Heart left ventricle (tissue), 16 donors: ENCODE data around the gene C9orf78. TPM values are rescaled to one million over a fixed set of nuclear protein-coding genes. Genes with fewer than 3 reads are reported as not detected.

Experiments
- ATAC-seq, 4 donors: fragments of 200-7000 bp; cut with Tn5 transposase; one replicate each; pipeline ENCODE4 v1.9.1; 2020 to 2022; ENCODE audit warnings: moderate library complexity in 4 of 4, mild to moderate bottlenecking in 3 of 4, moderate number of reproducible peaks in 1 of 4
- DNase-seq, 5 donors: peaks; one replicate each; pipeline ENCODE4 v3.0.0-alpha.2; 2020
- H3K27ac ChIP-seq, 12 donors: fragments of 200-600 bp; sonication (generic) in 4 of 12; one replicate each; pipeline versions ENCODE4 v1.5.0 to v1.8.0; 2016 to 2022; ENCODE audit warnings: mild to moderate bottlenecking in 2 of 12
- H3K27me3 ChIP-seq, 9 donors: fragments of 200-600 bp; sonication (generic) in 2 of 9; one replicate each; pipeline versions ENCODE4 v1.5.1 to v1.8.0; 2016 to 2022; ENCODE audit warnings: mild to moderate bottlenecking in 3 of 9
- H3K36me3 ChIP-seq, 9 donors: fragments of 200-600 bp; sonication (generic) in 2 of 9; one replicate each; pipeline versions ENCODE4 v1.5.0 to v1.8.0; 2018 to 2022; ENCODE audit warnings: mild to moderate bottlenecking in 2 of 9
- H3K4me1 ChIP-seq, 12 donors: fragments of 200-600 bp; sonication (generic) in 4 of 12; one replicate each; pipeline versions ENCODE4 v1.5.0 to v1.8.0; 2016 to 2022; ENCODE audit warnings: mild to moderate bottlenecking in 3 of 12
- H3K4me3 ChIP-seq, 12 donors: fragments of 200-600 bp; sonication (generic) in 4 of 12; one replicate each; pipeline versions ENCODE4 v1.5.0 to v1.8.0; 2017 to 2022; ENCODE audit warnings: mild to moderate bottlenecking in 9 of 12, moderate library complexity in 4 of 12
- H3K9me3 ChIP-seq, 12 donors: fragments of 200-600 bp; sonication (generic) in 4 of 12; one replicate each; pipeline versions ENCODE4 v1.5.0 to v1.8.0; 2016 to 2022; ENCODE audit warnings: mild to moderate bottlenecking in 1 of 12
- POLR2A ChIP-seq, 2 donors: fragments of 450-650 bp; IDR thresholded peaks; one replicate each; pipeline ENCODE4 v1.6.1; 2017; ENCODE audit warnings: antibody characterized with exemption in 2 of 2, mild to moderate bottlenecking in 2 of 2, moderate library complexity in 2 of 2
- WGBS, 4 donors: extraction: QIAGEN DNeasy Blood & Tissue Kit in 2 of 4; methylation state at CpG; one replicate each; pipeline versions ENCODE4 v1.1.5 to v1.1.7; 2013 to 2018; 5-methylcytosine and 5-hydroxymethylcytosine counted together
- intact Hi-C, 10 donors: fragments of 100-400 bp; cut with DNase I; formaldehyde crosslinking; loops; one replicate each; pipeline versions ENCODE4 v1.11.1 to v1.14.2; 2022
- polyA plus RNA-seq, 2 donors: library from polyadenylated mRNA; stranded (reverse); fragments of 200-250 nt; gene quantifications; one replicate each; pipeline ENCODE4 v1.2.3, GENCODE V29; 2013
- total RNA-seq, 9 donors: library from RNA; depleted of rRNA in 2 of 9; stranded (reverse); fragments of >200 nt in 2 of 9; fragmentation: NEBNext Ultra II Directional in 3 of 9; extraction: Animal tissue kit (Norgen Biotek cat#: 25700) in 3 of 9; gene quantifications; one replicate each; pipeline versions ENCODE4 v1.1.0 to v1.2.4, GENCODE V29; 2016 to 2023
- TF ChIP-seq, protein P1 (sequence below), 12 donors: fragments of 200-600 bp; sonication (generic) in 4 of 12; IDR thresholded peaks; one replicate each; pipeline versions ENCODE4 v1.5.0 to v1.8.0; 2018 to 2022; ENCODE audit warnings: antibody characterized with exemption in 12 of 12, mild to moderate bottlenecking in 5 of 12
- donor health status: ischemic (EF 13 %, LVEDD 7.1; RV severe dilation, severe dysfunction).
- donor health status: healthy with polysubstance abuse.
- donor health status: DM: no; HTN: yes; CAD: no.
- donor health status: DM: no; HTN: no; CAD: no.
- donor health status: ischemic (EF 25% LVEDD 6.9; RV normal size, moderate dysfunction).
- donor health status: ischemic (EF 25% LVEDD 5.7; RV mildly dilated, moderate dysfunction).
- donor health status: healthy.
- donor health status: DM: yes; HTN: yes; CAD: no.
- donor health status: ischemic (EF 35%, LVEDD 5.7; RV mildly dilated, moderate dysfunction).
- donor health status: nonischemic (EF 11% LVEDD 7.7; RV severe dilation, severe dysfunction).
- donor health status: DM: yes; HTN: yes; CAD: no.
- donor health status: PGD.
- donor health status: ischemic (EF 29% LVEDD 5.4; RV normal size, mild dysfunction).
- donor health status: nonischemic (EF 23%, LVEDD 6.1; RV moderate dilation, normal function).

The C9orf78 gene
- total and polyA plus RNA-seq, 11 donors = 28.4 to 69.2 (median 33.2) TPM

GRCh38 chr9:129858167-129858962 lies 23.3 kb upstream of the C9orf78 start:
- TF ChIP-seq, protein P1, sequence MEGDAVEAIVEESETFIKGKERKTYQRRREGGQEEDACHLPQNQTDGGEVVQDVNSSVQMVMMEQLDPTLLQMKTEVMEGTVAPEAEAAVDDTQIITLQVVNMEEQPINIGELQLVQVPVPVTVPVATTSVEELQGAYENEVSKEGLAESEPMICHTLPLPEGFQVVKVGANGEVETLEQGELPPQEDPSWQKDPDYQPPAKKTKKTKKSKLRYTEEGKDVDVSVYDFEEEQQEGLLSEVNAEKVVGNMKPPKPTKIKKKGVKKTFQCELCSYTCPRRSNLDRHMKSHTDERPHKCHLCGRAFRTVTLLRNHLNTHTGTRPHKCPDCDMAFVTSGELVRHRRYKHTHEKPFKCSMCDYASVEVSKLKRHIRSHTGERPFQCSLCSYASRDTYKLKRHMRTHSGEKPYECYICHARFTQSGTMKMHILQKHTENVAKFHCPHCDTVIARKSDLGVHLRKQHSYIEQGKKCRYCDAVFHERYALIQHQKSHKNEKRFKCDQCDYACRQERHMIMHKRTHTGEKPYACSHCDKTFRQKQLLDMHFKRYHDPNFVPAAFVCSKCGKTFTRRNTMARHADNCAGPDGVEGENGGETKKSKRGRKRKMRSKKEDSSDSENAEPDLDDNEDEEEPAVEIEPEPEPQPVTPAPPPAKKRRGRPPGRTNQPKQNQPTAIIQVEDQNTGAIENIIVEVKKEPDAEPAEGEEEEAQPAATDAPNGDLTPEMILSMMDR (IDR thresholded peaks at IDR 0.05) = no peak
- TF ChIP-seq POLR2A (IDR thresholded peaks at IDR 0.05) = no peak
- no peak overlapping the region for H3K27ac ChIP-seq

GRCh38 chr9:129857207-129857606 lies 22.1 kb upstream of the C9orf78 start:
- Histone ChIP-seq H3K36me3 (peaks cover 0 to 91% (median 82%) of the 10 kb centered on the region in 9 donors), H3K27me3 (no peaks in the 10 kb centered on the region), H3K4me1 (no peaks in the 10 kb centered on the region), H3K4me3 (no peak overlapping the region), H3K27ac (no peak overlapping the region), H3K9me3 (no peaks in the 10 kb centered on the region)
- WGBS, 4 donors = 90 to 94% (median 90%) methylated on average over 7 of the region's 7 CpGs
- no peak for DNase-seq
- no peak for ATAC-seq
- TF ChIP-seq POLR2A (IDR thresholded peaks at IDR 0.05) = no peak
- TF ChIP-seq, protein P1 (IDR thresholded peaks at IDR 0.05) = no peak
- intact Hi-C loops = no loop called here

More at GRCh38 chr9:129858167-129858962, 23.3 kb upstream of the C9orf78 start:
- Histone ChIP-seq H3K27me3 (no peaks in the 10 kb centered on the region), H3K4me3 (no peak overlapping the region), H3K4me1 (peaks cover 0 to 10% (median 0%) of the 10 kb centered on the region in 12 donors), H3K36me3 (peaks cover 0 to 90% (median 80%) of the 10 kb centered on the region in 9 donors), H3K9me3 (no peaks in the 10 kb centered on the region)
- intact Hi-C loops = no loop called here
- no peak for DNase-seq
- ATAC-seq = no peak
- WGBS, 4 donors = 82 to 95% (median 90%) methylated on average over 10 to 11 of the region's 11 CpGs

DNA sequence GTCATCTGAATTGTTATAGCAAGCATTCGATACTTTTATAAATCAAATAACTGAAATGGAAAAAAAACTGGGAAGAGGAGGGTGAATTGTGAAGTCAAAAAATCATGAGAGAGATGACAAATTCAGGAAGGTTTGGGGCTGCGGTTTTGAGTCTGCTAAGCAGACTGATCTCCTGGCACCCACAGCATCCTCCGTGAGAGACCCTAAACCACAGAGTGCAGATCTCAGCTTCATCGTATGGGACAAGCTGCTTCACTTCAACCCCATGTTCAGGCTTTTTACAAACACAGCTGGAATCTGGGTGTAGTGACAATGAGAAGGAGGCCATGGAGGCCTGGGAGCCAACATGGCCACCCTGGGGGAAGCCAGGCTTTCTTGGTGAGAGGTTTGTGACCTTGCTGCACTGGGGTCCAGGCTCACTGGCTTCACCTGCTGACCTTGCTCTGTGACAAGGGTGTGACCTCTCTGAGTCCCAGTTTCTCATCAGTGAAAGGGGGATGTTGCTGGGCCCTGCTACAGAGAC lies 19.6 kb upstream of the C9orf78 start:
- intact Hi-C loops = no loop called here
- WGBS, 4 donors = 90 to 95% (median 91%) methylated on average over 4 of the region's 4 CpGs
- DNase-seq (no peak), ATAC-seq (no peak)
- Histone ChIP-seq H3K27me3 (no peaks in the 10 kb centered on the region), H3K27ac (no peak overlapping the region), H3K9me3 (no peaks in the 10 kb centered on the region), H3K4me1 (no peaks in the 10 kb centered on the region), H3K4me3 (no peak overlapping the region), H3K36me3 (peaks cover 0 to 96% (median 87%) of the 10 kb centered on the region in 9 donors)
- TF ChIP-seq POLR2A (IDR thresholded peaks at IDR 0.05) = no peak
- TF ChIP-seq, protein P1 (IDR thresholded peaks at IDR 0.05) = no peak

DNA sequence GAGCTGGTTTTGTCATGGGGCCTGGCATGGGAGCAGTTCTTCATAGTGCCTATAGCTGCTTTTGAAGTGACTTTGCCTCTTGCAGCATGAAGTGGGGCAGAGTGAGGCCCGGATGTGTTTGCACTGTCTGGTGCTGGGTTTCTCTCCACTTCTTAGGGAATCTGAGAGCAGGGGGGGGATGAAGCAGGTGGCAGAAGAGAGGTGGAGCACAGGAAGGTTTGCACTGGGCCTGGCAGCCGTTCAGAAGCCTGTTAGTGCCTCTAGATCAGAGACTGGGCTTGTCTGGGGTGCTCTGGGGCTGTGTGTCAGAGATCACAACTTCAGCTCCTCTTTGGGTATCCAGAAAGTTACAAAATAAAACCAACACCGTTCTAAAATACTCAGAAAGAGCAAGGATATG lies 18.5 kb upstream of the C9orf78 start:
- H3K4me3 ChIP-seq = no peak overlapping the region
- no peak overlapping the region for H3K27ac ChIP-seq
- WGBS, 4 donors = 56 to 84% (median 59%) methylated on average over 3 of the region's 3 CpGs

More for the DNA sequence above, 18.5 kb upstream of the C9orf78 start:
- no peak for ATAC-seq
- DNase-seq = no peak
- no peaks in the 10 kb centered on the region for H3K4me1 ChIP-seq
- TF ChIP-seq, protein P1 (IDR thresholded peaks at IDR 0.05) = no peak
- TF ChIP-seq POLR2A (IDR thresholded peaks at IDR 0.05) = no peak
- no peaks in the 10 kb centered on the region for H3K27me3 ChIP-seq
- no peaks in the 10 kb centered on the region for H3K9me3 ChIP-seq
- H3K36me3 ChIP-seq = peaks cover 0 to 87% (median 83%) of the 10 kb centered on the region in 9 donors
- intact Hi-C loops = no loop called here
